ENCODE results near the gene SLC13A2.

The SLC13A2 gene

GRCh38 chr17:28536532-28537218 lies 63.2 kb downstream of the SLC13A2 start:
- DNase-seq (ENCODE audit: low read depth), result no peak

- DNase-seq (ENCODE audit: low read depth), result no peak
Observed at GRCh38 chr17:28537219-28537610, 63.8 kb downstream of the SLC13A2 start.

GRCh38 chr17:28538296-28538895 lies 65.0 kb downstream of the SLC13A2 start:
- no peak for DNase-seq (ENCODE audit: low read depth)

- DNase-seq (ENCODE audit: low read depth), result no peak
Observed at GRCh38 chr17:28540231-28540630, 66.8 kb downstream of the SLC13A2 start.

- no peak for DNase-seq (ENCODE audit: low read depth)
Observed at GRCh38 chr17:28541439-28541838, 68.0 kb downstream of the SLC13A2 start.

- no peak for DNase-seq (ENCODE audit: low read depth)
Observed at GRCh38 chr17:28544402-28545140, 71.1 kb downstream of the SLC13A2 start.

GRCh38 chr17:28545141-28545503 lies 71.7 kb downstream of the SLC13A2 start:
- DNase-seq (ENCODE audit: low read depth), result no peak

- no peak for DNase-seq (ENCODE audit: low read depth)
Observed at GRCh38 chr17:28545787-28546415, 72.5 kb downstream of the SLC13A2 start.

GRCh38 chr17:28547096-28547622 lies 73.7 kb downstream of the SLC13A2 start:
- DNase-seq (ENCODE audit: low read depth), result no peak

All from T follicular helper cell (primary cell).